A549 (cell line): ENCODE data around the gene ADARB2.

Experiments
- CBX8 ChIP-seq: fragments of 200-600 bp; sonication (generic); IDR thresholded peaks from 2 replicates; pipeline ENCODE4 v1.6.1; 2016
- CTCF ChIP-seq: fragments of >200 bp; sonication (Bioruptor Twin); formaldehyde crosslinking; IDR thresholded peaks from 3 replicates; pipeline ENCODE4 v1.5.1; 2016
- EP300 ChIP-seq, 2 experiments: fragments of >200 bp; sonication (Bioruptor Twin); formaldehyde crosslinking; IDR thresholded peaks; 2 replicates in 1 of 2; 3 replicates in 1 of 2; pipeline ENCODE4 v1.6.1; 2016 to 2017
- JUNB ChIP-seq: fragments of >200 bp; sonication (Bioruptor Twin); formaldehyde crosslinking; IDR thresholded peaks from 2 replicates; pipeline ENCODE4 v1.6.1; 2016
- KDM1A ChIP-seq: fragments of 200-600 bp; sonication (generic); IDR thresholded peaks from 2 replicates; pipeline ENCODE4 v1.6.1; 2016; ENCODE audit warnings: low read depth, mild to moderate bottlenecking
- MAX ChIP-seq: IDR thresholded peaks from 2 replicates; pipeline ENCODE4 v1.6.1; 2012
- POLR2A ChIP-seq: IDR thresholded peaks from 2 replicates; pipeline ENCODE4 v1.6.1; 2012; ENCODE audit warnings: mild to moderate bottlenecking, low read length
- POLR2AphosphoS2 ChIP-seq: conservative IDR thresholded peaks from 2 replicates; pipeline ENCODE4 v1.6.1; 2012; ENCODE audit warnings: low read length, improper control_type of control experiment, inconsistent platforms
- RCOR1 ChIP-seq: fragments of 150-350 bp; IDR thresholded peaks from 2 replicates; pipeline ENCODE4 v1.6.1; 2014; ENCODE audit warnings: antibody characterized with exemption, low read length, low read depth
- ZFP36 ChIP-seq: fragments of 450-650 bp; IDR thresholded peaks from 2 replicates; pipeline ENCODE4 v1.6.1; 2014; ENCODE audit warnings: borderline replicate concordance; ENCODE audit not compliant: partially characterized antibody
- ZNF302 ChIP-seq: fragments of 250-450 bp; sonication (Bioruptor Pico); IDR thresholded peaks from 2 replicates; pipeline ENCODE4 v1.9.0; 2021; ENCODE audit warnings: inconsistent platforms, mild to moderate bottlenecking, moderate library complexity
- TF ChIP-seq, protein P1 (sequence below): fragments of >200 bp; sonication (Bioruptor Twin); formaldehyde crosslinking; IDR thresholded peaks from 3 replicates; pipeline ENCODE4 v1.6.1; 2016
- TF ChIP-seq, protein P2 (sequence below): fragments of 200-600 bp; sonication (generic); IDR thresholded peaks from 2 replicates; pipeline ENCODE4 v1.6.1; 2016; ENCODE audit warnings: antibody characterized with exemption, mild to moderate bottlenecking, moderate library complexity

DNA sequence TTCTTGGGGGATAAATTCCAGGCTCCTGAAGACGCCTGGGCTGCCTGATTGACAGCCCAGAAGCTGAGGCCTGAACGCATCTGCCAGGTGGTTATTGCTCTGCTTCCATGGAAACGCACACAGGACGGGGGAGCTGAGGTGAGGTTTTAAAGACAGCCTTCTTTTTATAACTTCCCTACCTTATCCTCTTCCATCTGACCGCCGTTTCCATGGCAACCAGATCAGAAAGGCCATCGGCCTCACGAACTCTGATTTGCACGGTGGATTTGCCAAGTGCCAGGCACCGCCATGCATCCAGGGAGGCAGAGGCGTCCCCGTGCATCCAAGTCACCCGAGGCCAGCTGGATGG lies 260.9 kb downstream of the ADARB2 start:
- TF ChIP-seq ZFP36 (no peak), MAX (no peak), CTCF (no peak), POLR2A (no peak), ZNF302 (CRISPR knock-in tag) (no peak), RCOR1 (no peak), CBX8 (no peak), KDM1A (no peak), EP300 (IDR thresholded peaks at IDR 0.05) (no peak), POLR2AphosphoS2 (no peak), JUNB (no peak)
- TF ChIP-seq, protein P1, sequence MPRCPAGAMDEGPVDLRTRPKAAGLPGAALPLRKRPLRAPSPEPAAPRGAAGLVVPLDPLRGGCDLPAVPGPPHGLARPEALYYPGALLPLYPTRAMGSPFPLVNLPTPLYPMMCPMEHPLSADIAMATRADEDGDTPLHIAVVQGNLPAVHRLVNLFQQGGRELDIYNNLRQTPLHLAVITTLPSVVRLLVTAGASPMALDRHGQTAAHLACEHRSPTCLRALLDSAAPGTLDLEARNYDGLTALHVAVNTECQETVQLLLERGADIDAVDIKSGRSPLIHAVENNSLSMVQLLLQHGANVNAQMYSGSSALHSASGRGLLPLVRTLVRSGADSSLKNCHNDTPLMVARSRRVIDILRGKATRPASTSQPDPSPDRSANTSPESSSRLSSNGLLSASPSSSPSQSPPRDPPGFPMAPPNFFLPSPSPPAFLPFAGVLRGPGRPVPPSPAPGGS = no peak
- TF ChIP-seq, protein P2, sequence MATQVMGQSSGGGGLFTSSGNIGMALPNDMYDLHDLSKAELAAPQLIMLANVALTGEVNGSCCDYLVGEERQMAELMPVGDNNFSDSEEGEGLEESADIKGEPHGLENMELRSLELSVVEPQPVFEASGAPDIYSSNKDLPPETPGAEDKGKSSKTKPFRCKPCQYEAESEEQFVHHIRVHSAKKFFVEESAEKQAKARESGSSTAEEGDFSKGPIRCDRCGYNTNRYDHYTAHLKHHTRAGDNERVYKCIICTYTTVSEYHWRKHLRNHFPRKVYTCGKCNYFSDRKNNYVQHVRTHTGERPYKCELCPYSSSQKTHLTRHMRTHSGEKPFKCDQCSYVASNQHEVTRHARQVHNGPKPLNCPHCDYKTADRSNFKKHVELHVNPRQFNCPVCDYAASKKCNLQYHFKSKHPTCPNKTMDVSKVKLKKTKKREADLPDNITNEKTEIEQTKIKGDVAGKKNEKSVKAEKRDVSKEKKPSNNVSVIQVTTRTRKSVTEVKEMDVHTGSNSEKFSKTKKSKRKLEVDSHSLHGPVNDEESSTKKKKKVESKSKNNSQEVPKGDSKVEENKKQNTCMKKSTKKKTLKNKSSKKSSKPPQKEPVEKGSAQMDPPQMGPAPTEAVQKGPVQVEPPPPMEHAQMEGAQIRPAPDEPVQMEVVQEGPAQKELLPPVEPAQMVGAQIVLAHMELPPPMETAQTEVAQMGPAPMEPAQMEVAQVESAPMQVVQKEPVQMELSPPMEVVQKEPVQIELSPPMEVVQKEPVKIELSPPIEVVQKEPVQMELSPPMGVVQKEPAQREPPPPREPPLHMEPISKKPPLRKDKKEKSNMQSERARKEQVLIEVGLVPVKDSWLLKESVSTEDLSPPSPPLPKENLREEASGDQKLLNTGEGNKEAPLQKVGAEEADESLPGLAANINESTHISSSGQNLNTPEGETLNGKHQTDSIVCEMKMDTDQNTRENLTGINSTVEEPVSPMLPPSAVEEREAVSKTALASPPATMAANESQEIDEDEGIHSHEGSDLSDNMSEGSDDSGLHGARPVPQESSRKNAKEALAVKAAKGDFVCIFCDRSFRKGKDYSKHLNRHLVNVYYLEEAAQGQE = no peak
